Heart right ventricle (tissue), 16 donors: ENCODE data around the gene MARVELD3. TPM values are rescaled to one million over a fixed set of nuclear protein-coding genes. Genes with fewer than 3 reads are reported as not detected.
"Not testable (repeated sequence)": the region's sequence is repeated elsewhere in the genome, so short reads cannot be mapped to it uniquely, and the experiment has no call there.

Experiments used
- ATAC-seq, 8 donors: fragments of 200-7000 bp; cut with Tn5 transposase; one replicate each; pipeline ENCODE4 v1.9.1; 2020; ENCODE audit warnings: mild to moderate bottlenecking in 8 of 8, moderate library complexity in 8 of 8, moderate number of reproducible peaks in 1 of 8
- DNase-seq, 2 donors: peaks; one replicate each; pipeline ENCODE4 v3.0.0-alpha.2; 2020
- H3K27ac ChIP-seq, 10 donors: fragments of 200-600 bp; sonication (generic) in 2 of 10; one replicate each; pipeline versions ENCODE4 v1.5.0 to v1.8.0; 2020 to 2022; ENCODE audit warnings: mild to moderate bottlenecking in 3 of 10
- H3K27me3 ChIP-seq, 7 donors: fragments of 200-600 bp; one replicate each; pipeline ENCODE4 v1.8.0; 2021 to 2022; ENCODE audit warnings: mild to moderate bottlenecking in 2 of 7
- H3K36me3 ChIP-seq, 9 donors: fragments of 200-600 bp; sonication (generic) in 1 of 9; one replicate each; pipeline versions ENCODE4 v1.5.0 to v1.8.0; 2020 to 2022; ENCODE audit warnings: mild to moderate bottlenecking in 2 of 9
- H3K4me1 ChIP-seq, 9 donors: fragments of 200-600 bp; sonication (generic) in 1 of 9; one replicate each; pipeline versions ENCODE4 v1.5.0 to v1.8.0; 2020 to 2022; ENCODE audit warnings: mild to moderate bottlenecking in 4 of 9
- H3K4me3 ChIP-seq, 10 donors: fragments of 200-600 bp; sonication (generic) in 2 of 10; one replicate each; pipeline versions ENCODE4 v1.5.0 to v1.8.0; 2020 to 2022; ENCODE audit warnings: mild to moderate bottlenecking in 7 of 10, moderate library complexity in 2 of 10
- H3K9me3 ChIP-seq, 11 donors: fragments of 200-600 bp in 10 of 11; sonication (generic) in 2 of 11; one replicate each; pipeline versions ENCODE4 v1.5.0 to v1.8.0; 2013 to 2022; ENCODE audit warnings: mild to moderate bottlenecking in 2 of 11, control low read depth in 1 of 11, moderate library complexity in 1 of 11
- WGBS, 2 donors: extraction: QIAGEN DNeasy Blood & Tissue Kit; methylation state at CpG; one replicate each; pipeline ENCODE4 v1.1.7; 2013; ENCODE audit warnings: inconsistent platforms in 1 of 2; 5-methylcytosine and 5-hydroxymethylcytosine counted together
- intact Hi-C, 10 donors: fragments of 100-400 bp; cut with DNase I; formaldehyde crosslinking; loops; one replicate each; pipeline versions ENCODE4 v1.11.1 to v1.14.2; 2022
- polyA plus RNA-seq, 2 donors: library from polyadenylated mRNA; stranded (reverse); fragments of 200-250 nt; gene quantifications; one replicate each; pipeline ENCODE4 v1.2.3, GENCODE V29; 2013
- total RNA-seq, 10 donors: library from RNA; stranded (reverse); fragmentation: NEBNext Ultra II Directional in 3 of 10; extraction: Animal tissue kit (Norgen Biotek cat#: 25700) in 3 of 10; gene quantifications; one replicate each; pipeline versions ENCODE4 v1.2.1 to v1.2.4, GENCODE V29; 2021 to 2023
- TF ChIP-seq, protein P1 (sequence below), 9 donors: fragments of 200-600 bp; sonication (generic) in 2 of 9; IDR thresholded peaks; one replicate each; pipeline versions ENCODE4 v1.5.0 to v1.8.0; 2021 to 2022; ENCODE audit warnings: antibody characterized with exemption in 9 of 9, mild to moderate bottlenecking in 5 of 9, moderate library complexity in 1 of 9
- donor health status: Arrhythmogenic right ventricular cardiomyopathy.
- donor health status: ischemic (EF 13 %, LVEDD 7.1; RV severe dilation, severe dysfunction).
- donor health status: healthy with polysubstance abuse.
- donor health status: DM: no; HTN: yes; CAD: no.
- donor health status: DM: no; HTN: no; CAD: no.
- donor health status: ischemic (EF 25% LVEDD 6.9; RV normal size, moderate dysfunction).
- donor health status: ischemic (EF 25% LVEDD 5.7; RV mildly dilated, moderate dysfunction).
- donor health status: healthy.
- donor health status: DM: yes; HTN: yes; CAD: no.
- donor health status: Ischemic cardiomyopathy.
- donor health status: ischemic (EF 35%, LVEDD 5.7; RV mildly dilated, moderate dysfunction).
- donor health status: nonischemic (EF 11% LVEDD 7.7; RV severe dilation, severe dysfunction).
- donor health status: DM: yes; HTN: yes; CAD: no.
- donor health status: PGD.
- donor health status: ischemic (EF 29% LVEDD 5.4; RV normal size, mild dysfunction).
- donor health status: nonischemic (EF 23%, LVEDD 6.1; RV moderate dilation, normal function).

MARVELD3 gene
- total and polyA plus RNA-seq, 12 donors = 0.01 TPM; not detected in 11

DNA sequence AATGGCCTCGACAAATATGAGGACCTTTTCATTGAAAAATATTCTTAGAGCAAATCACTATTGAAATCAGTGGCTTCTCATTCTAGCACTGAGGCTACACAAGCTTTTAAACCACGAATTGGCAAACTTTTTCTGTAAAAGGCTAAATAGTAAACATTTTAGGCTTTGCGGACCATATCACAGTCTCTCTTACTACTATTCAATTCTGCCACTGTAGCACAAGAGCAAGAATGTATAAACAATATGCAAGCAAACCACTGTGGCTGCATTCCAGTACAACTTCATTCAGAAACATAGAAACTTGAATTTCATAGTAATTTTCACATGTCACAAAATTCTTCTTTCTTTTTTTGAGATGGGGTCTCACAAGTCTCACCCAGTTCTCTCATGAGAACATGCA, 49.4 kb downstream of the MARVELD3 start:
- no peak overlapping the region for H3K27ac ChIP-seq
- intact Hi-C loops = no loop called here
- H3K36me3 ChIP-seq = peaks cover 0 to 100% (median 28%) of the 10 kb centered on the region in 9 donors
- no peaks in the 10 kb centered on the region for H3K27me3 ChIP-seq
- H3K9me3 ChIP-seq = no peaks in the 10 kb centered on the region
- WGBS, 2 donors = 92 to 97% methylated on average over 3 of the region's 3 CpGs
- no peaks in the 10 kb centered on the region for H3K4me1 ChIP-seq
- DNase-seq = no peak
- H3K4me3 ChIP-seq = no peak overlapping the region
- TF ChIP-seq, protein P1, sequence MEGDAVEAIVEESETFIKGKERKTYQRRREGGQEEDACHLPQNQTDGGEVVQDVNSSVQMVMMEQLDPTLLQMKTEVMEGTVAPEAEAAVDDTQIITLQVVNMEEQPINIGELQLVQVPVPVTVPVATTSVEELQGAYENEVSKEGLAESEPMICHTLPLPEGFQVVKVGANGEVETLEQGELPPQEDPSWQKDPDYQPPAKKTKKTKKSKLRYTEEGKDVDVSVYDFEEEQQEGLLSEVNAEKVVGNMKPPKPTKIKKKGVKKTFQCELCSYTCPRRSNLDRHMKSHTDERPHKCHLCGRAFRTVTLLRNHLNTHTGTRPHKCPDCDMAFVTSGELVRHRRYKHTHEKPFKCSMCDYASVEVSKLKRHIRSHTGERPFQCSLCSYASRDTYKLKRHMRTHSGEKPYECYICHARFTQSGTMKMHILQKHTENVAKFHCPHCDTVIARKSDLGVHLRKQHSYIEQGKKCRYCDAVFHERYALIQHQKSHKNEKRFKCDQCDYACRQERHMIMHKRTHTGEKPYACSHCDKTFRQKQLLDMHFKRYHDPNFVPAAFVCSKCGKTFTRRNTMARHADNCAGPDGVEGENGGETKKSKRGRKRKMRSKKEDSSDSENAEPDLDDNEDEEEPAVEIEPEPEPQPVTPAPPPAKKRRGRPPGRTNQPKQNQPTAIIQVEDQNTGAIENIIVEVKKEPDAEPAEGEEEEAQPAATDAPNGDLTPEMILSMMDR (IDR thresholded peaks at IDR 0.05) = no peak
- ATAC-seq = no peak

DNA sequence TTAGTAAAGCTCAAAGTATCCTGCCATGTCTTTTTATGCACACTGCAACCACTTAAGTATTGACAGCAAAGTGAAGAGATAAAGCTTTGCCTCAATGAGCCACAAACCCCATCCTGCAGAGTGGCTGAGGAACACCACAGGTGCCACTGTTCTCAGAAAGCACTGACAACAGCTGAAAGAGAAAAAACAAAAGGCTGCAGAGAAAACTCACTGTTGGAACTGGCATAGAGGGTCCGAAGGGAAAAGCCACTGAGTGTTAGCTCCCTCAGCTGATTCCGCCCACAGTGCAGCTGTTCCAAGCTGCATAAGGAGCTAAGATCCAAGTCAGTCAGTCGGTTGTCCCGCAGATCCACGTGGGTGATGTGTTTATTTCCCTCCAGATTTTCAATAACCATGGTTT, 50.3 kb downstream of the MARVELD3 start:
- no peaks in the 10 kb centered on the region for H3K9me3 ChIP-seq
- H3K4me1 ChIP-seq = no peaks in the 10 kb centered on the region
- peaks cover 0 to 100% (median 32%) of the 10 kb centered on the region in 9 donors for H3K36me3 ChIP-seq
- TF ChIP-seq, protein P1 (IDR thresholded peaks at IDR 0.05) = no peak
- H3K27me3 ChIP-seq = no peaks in the 10 kb centered on the region
- 75 to 84% methylated on average over 5 of the region's 5 CpGs for WGBS, 2 donors
- DNase-seq = no peak
- intact Hi-C loops = no loop called here
- H3K27ac ChIP-seq = no peak overlapping the region
- no peak overlapping the region for H3K4me3 ChIP-seq
- no peak for ATAC-seq

DNA sequence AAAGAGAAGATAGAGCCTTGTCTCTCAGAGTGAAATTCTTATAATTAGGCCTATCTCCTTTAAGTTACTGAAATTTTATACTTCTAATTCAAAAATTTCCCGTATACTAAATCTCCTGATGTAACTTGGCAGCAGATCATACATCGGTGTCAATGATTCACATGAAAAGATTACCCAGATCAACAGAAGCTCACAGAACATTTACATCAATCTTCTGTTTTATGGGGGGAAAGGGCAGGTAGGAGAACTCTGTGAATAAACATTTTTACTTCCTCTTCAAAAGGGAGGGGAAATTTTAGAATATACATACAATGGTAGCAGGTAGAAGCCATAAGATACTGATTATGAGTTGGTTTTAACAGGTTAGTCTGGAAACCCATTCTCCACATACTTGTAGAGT, 55.4 kb downstream of the MARVELD3 start:
- TF ChIP-seq, protein P1 (IDR thresholded peaks at IDR 0.05) = no peak
- no peaks in the 10 kb centered on the region for H3K4me1 ChIP-seq
- intact Hi-C loops = no loop called here
- no peak for ATAC-seq
- H3K27me3 ChIP-seq = no peaks in the 10 kb centered on the region
- no peak overlapping the region for H3K4me3 ChIP-seq
- H3K9me3 ChIP-seq = peaks cover 0 to 5% (median 0%) of the 10 kb centered on the region in 11 donors
- DNase-seq = no peak
- no peak overlapping the region for H3K27ac ChIP-seq
- H3K36me3 ChIP-seq = peaks cover 0 to 100% (median 41%) of the 10 kb centered on the region in 9 donors
- 91 to 92% methylated on average over 2 of the region's 2 CpGs for WGBS, 2 donors

DNA sequence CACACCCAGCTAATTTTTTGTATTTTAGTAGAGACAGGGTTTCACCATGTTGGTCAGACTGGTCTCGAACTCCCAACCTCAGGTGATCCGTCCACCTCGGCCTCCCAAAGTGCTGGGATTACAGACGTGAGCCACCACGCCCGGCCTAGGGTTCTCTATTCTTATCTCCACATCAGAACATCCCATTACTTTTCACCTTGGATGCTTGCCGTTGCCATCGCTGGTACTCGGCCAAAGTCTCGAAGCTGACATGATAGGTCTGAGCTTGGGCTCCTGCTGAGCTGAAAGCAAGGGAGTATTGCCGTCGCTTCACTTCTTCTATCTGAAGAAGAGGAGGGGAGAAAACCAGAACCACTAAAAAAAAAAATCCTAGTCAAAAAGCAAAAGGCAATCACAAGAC, 58.3 kb downstream of the MARVELD3 start:
- intact Hi-C loops, DNase-seq, ATAC-seq, H3K4me1 ChIP-seq, H3K27ac ChIP-seq, H3K27me3 ChIP-seq, H3K9me3 ChIP-seq, H3K4me3 ChIP-seq: not testable (repeated sequence)
- 98 to 99% methylated on average over 12 of the region's 12 CpGs for WGBS, 2 donors
- peaks cover 0 to 100% (median 33%) of the 10 kb centered on the region in 9 donors for H3K36me3 ChIP-seq

Other genes with a start within 250 kb of the MARVELD3 start
- not detected for gene TLE7, start 184.1 kb upstream of the MARVELD3 start, total RNA-seq
- not detected for gene TLE7, start 184.1 kb upstream of the MARVELD3 start, polyA plus RNA-seq
- 1 to 10 TPM; 4.7 to 6.9 (median 5.8) TPM for gene ZNF23, start 163.9 kb upstream of the MARVELD3 start, total RNA-seq
- 10 to 100 TPM in 1 of 2 donors, 1 to 10 TPM in 1; 3.7 to 12.4 TPM for gene ZNF23, start 163.9 kb upstream of the MARVELD3 start, polyA plus RNA-seq
- gene ZNF19, start 136.9 kb upstream of the MARVELD3 start, total RNA-seq = 1 to 10 TPM in 9 of 10 donors, under 1 TPM in 1; 0.59 to 3.4 (median 1.5) TPM
- 1 to 10 TPM in 1 of 2 donors, under 1 TPM in 1; 0.93 to 2.0 TPM for gene ZNF19, start 136.9 kb upstream of the MARVELD3 start, polyA plus RNA-seq
- under 1 TPM in 1 of 10 donors, not detected in 9; 0.09 TPM for gene CHST4, start 99.8 kb upstream of the MARVELD3 start, total RNA-seq
- not detected for gene CHST4, start 99.8 kb upstream of the MARVELD3 start, polyA plus RNA-seq
- gene TAT, start 49.1 kb upstream of the MARVELD3 start, total RNA-seq = not detected
- not detected for gene TAT, start 49.1 kb upstream of the MARVELD3 start, polyA plus RNA-seq
- 1 to 10 TPM; 1.9 to 5.3 (median 3.4) TPM for gene PHLPP2, start 98.5 kb downstream of the MARVELD3 start, total RNA-seq
- gene PHLPP2, start 98.5 kb downstream of the MARVELD3 start, polyA plus RNA-seq = 1 to 10 TPM in 1 of 2 donors, under 1 TPM in 1; 0.77 to 1.7 TPM
- 10 to 100 TPM; 31.2 to 53.7 (median 36.9) TPM for gene AP1G1, start 182.7 kb downstream of the MARVELD3 start, total RNA-seq
- 10 to 100 TPM; 12.4 to 15.5 TPM for gene AP1G1, start 182.7 kb downstream of the MARVELD3 start, polyA plus RNA-seq
- gene ATXN1L, start 219.8 kb downstream of the MARVELD3 start, total RNA-seq = 10 to 100 TPM; 13.9 to 24.2 (median 19.1) TPM
- gene ATXN1L, start 219.8 kb downstream of the MARVELD3 start, polyA plus RNA-seq = 1 to 10 TPM; 6.0 to 6.7 TPM